ENCODE measurements around the gene SBSN. TPM values are rescaled to one million over a fixed set of nuclear protein-coding genes. Genes with fewer than 3 reads are reported as not detected.

Gene SBSN
- total RNA-seq: not detected

GRCh38 chr19:35528218-35529038 lies at the start of gene SBSN:
Gene SBSN (minus strand): TSS chr19:35528311. CDS start chr19:35528281, 30 bp downstream.

DNA sequence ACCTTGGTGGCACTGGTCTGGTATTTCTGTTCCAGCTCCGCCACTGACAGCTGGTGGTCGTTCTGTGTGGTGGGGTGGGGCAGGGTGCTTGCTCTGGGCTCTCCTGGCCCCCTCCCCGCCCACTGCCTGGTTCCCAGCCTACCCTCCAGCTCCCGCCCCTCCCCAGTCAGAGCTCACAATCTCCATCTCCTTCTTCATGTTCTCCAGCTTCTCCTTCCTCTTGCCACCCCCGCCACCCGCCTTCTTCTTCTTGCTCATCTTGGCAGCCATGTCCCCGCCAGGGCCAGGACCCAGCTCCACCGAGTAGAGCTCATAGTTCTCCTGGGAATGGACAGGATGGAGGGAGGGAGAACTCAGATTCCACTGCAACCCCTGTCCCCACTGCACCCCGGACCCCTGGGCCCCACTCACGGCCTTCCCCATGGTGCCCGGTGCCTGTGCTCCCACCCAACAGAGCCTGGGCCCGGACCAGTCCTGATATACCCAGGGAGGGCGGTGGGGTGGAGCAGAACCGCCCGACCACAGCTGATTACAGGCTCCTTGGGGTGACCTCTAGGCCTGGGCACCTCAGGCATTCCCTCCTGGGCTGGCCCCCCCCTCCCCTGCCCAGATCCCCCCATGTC lies 35.2 kb upstream of the SBSN start, which contains the start of gene ATP4A:
Gene ATP4A, minus strand, starts transcription at position 452 of the 623 bp plus-strand sequence. Its CDS starts 29 bp downstream, at position 423.

DNA sequence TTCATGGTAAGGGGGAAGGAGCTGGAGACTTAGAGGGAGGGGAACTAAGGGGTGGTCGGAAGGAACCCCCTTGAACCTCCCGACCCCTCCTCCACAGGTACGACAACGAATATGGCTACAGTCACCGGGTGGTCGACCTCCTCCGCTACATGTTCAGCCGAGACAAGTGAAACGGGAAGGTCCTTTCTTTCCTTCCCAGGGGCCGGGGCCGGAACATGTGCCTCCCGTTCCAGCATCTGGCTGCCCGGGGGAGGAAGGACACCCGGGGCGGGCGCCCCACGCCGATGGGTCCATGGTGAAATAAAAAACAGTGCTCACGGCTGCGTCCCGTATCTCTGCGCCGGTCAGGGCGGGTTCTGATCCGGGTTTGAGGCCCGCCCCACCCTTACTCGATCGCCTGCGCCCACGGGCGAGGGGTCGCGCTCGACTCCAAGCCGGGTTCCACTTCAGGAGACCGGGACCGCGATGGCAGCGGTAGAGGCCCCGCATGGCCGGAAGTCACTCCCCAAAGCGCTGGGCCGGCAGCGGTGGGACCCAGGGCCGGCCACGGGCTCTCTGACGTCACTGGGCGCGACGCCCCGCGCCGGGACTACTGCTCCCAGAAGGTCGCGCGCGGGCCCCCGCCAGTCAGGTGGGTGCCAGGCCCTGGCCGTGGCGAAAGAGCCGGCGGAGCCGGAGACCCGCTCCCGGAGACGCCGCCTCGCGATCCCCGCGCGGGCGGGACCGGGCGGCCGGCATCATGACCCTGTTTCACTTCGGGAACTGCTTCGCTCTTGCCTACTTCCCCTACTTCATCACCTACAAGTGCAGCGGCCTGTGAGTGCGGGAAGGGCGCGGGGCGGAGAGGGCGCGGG lies 17.1 kb upstream of the SBSN start, which contains the start of gene TMEM147:
Gene TMEM147, plus strand, starts transcription at position 626 of the 854 bp plus-strand sequence. Its CDS starts 114 bp downstream, at position 740.

DNA sequence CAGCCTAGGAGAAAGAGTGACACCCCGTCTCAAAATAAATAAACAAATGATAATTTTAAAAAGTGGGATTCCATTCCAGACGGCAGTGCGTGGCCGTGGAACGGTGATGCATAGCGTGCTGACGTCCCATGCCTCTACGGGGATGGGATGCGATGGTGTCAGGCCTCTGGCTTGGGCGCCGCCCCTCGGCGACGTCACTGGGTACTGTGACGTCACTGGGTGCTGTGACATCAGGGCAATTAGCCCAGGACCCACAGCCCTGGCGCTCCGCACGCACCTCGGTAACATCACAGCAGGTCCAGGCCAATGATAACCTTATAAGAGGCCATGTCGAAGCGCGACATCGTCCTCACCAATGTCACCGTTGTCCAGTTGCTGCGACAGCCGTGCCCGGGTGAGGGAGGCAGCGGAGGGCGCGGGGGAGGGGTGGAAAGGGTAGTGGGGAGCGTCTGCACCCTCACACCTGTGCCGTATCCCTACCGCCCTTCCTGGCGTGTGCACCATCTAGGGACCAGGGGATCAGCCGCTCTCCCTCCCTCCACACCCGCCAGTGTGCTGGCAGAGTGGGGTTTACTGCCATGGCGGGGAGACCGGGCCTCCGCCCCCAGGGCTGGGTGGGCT lies 5.2 kb upstream of the SBSN start, which contains the start of gene GAPDHS:
Gene GAPDHS, plus strand, starts transcription at position 256 of the 621 bp plus-strand sequence. Its CDS starts 72 bp downstream, at position 328.

GRCh38 chr19:35513628-35514281 lies 14.4 kb downstream of the SBSN start, which contains the start of gene DMKN:
Gene DMKN (minus strand): TSS chr19:35513649. CDS start chr19:35513475, 174 bp downstream.

GRCh38 chr19:35490364-35490763 lies 37.7 kb downstream of the SBSN start, which contains the start of gene KRTDAP:
Gene KRTDAP (minus strand): TSS chr19:35490464. CDS start chr19:35490442, 22 bp downstream.

Other genes starting within 250 kb of the SBSN start
- not detected for gene HAMP, start 245.8 kb downstream of the SBSN start, total RNA-seq
- gene MAG, start 236.2 kb downstream of the SBSN start, total RNA-seq: 0.31 TPM
- gene CD22, start 199.1 kb downstream of the SBSN start, total RNA-seq: not detected
- gene FFAR1, start 180.4 kb downstream of the SBSN start, total RNA-seq: not detected
- gene FFAR3, start 169.9 kb downstream of the SBSN start, total RNA-seq: not detected
- gene GPR42, start 157.2 kb downstream of the SBSN start, total RNA-seq: not detected
- gene FFAR2, start 80.1 kb downstream of the SBSN start, total RNA-seq: not detected
- gene KRTDAP, start 37.8 kb downstream of the SBSN start, total RNA-seq: not detected
- not detected for gene DMKN, start 14.7 kb downstream of the SBSN start, total RNA-seq
- not detected for gene GAPDHS, start 5.1 kb upstream of the SBSN start, total RNA-seq
- 39.8 TPM for gene TMEM147, start 17.3 kb upstream of the SBSN start, total RNA-seq
- gene ATP4A, start 35.3 kb upstream of the SBSN start, total RNA-seq: not detected
- gene PMIS2, start 57.9 kb upstream of the SBSN start, total RNA-seq: not detected
- 7.5 TPM for gene HAUS5, start 84.4 kb upstream of the SBSN start, total RNA-seq
- 18.8 TPM for gene RBM42, start 100.7 kb upstream of the SBSN start, total RNA-seq
- 0.94 TPM for gene ETV2, start 113.4 kb upstream of the SBSN start, total RNA-seq
- 115 TPM for gene COX6B1, start 120.0 kb upstream of the SBSN start, total RNA-seq
- not detected for gene UPK1A, start 138.2 kb upstream of the SBSN start, total RNA-seq
- gene ZBTB32, start 176.2 kb upstream of the SBSN start, total RNA-seq: not detected
- 11.6 TPM for gene KMT2B, start 189.7 kb upstream of the SBSN start, total RNA-seq
- 0.94 TPM for gene IGFLR1, start 214.1 kb upstream of the SBSN start, total RNA-seq
- 5.3 TPM for gene U2AF1L4, start 217.1 kb upstream of the SBSN start, total RNA-seq
- gene PSENEN, start 217.3 kb upstream of the SBSN start, total RNA-seq: 8.8 TPM
- gene LIN37, start 220.3 kb upstream of the SBSN start, total RNA-seq: 16.9 TPM
- gene HSPB6, start 228.7 kb upstream of the SBSN start, total RNA-seq: not detected
- gene PROSER3, start 229.9 kb upstream of the SBSN start, total RNA-seq: 5.9 TPM
- 123 TPM for gene ARHGAP33, start 247.3 kb upstream of the SBSN start, total RNA-seq